ENCODE measurements around the gene CPHXL. TPM values are rescaled to one million over a fixed set of nuclear protein-coding genes. Genes with fewer than 3 reads are reported as not detected.

The CPHXL gene
- total RNA-seq, 1 donor from 2014 or later = not detected

- intact Hi-C loops (cut with micrococcal nuclease) = no loop called here
Measured at GRCh38 chr16:75742424-75743047, 16.2 kb upstream of the CPHXL start.

GRCh38 chr16:75733305-75734211, 7.3 kb upstream of the CPHXL start:
- Mint-ChIP-seq H3K9me3 (no peaks in the 10 kb centered on the region), H3K4me1 (no peaks in the 10 kb centered on the region), H3K4me3 (no peak overlapping the region), H3K27me3 (no peaks in the 10 kb centered on the region), H3K36me3 (ENCODE audit: low read depth) (no peaks in the 10 kb centered on the region), H3K27ac (no peak overlapping the region)
- DNase-seq = no peak
- intact Hi-C loops (cut with micrococcal nuclease) = no loop called here

More at GRCh38 chr16:75742424-75743047, 16.2 kb upstream of the CPHXL start:
- Mint-ChIP-seq H3K27me3 (peaks cover 3% of the 10 kb centered on the region), H3K36me3 (ENCODE audit: low read depth) (no peaks in the 10 kb centered on the region), H3K4me1 (no peaks in the 10 kb centered on the region), H3K27ac (no peak overlapping the region), H3K9me3 (peaks cover 18% of the 10 kb centered on the region), H3K4me3 (no peak overlapping the region)
- DNase-seq = no peak

GRCh38 chr16:75732871-75733270, 6.6 kb upstream of the CPHXL start:
- Mint-ChIP-seq H3K27ac (no peak overlapping the region), H3K9me3 (no peaks in the 10 kb centered on the region), H3K36me3 (ENCODE audit: low read depth) (no peaks in the 10 kb centered on the region), H3K4me3 (no peak overlapping the region), H3K4me1 (no peaks in the 10 kb centered on the region), H3K27me3 (no peaks in the 10 kb centered on the region)
- intact Hi-C loops (cut with micrococcal nuclease) = no loop called here
- DNase-seq = no peak

- H3K4me3 Mint-ChIP-seq = no peak overlapping the region
- H3K36me3 Mint-ChIP-seq (ENCODE audit: low read depth) = no peaks in the 10 kb centered on the region
- H3K27ac Mint-ChIP-seq = no peak overlapping the region
- no peak for DNase-seq
- intact Hi-C loops (cut with micrococcal nuclease) = no loop called here
- no peaks in the 10 kb centered on the region for H3K4me1 Mint-ChIP-seq
- H3K9me3 Mint-ChIP-seq = no peaks in the 10 kb centered on the region
- no peaks in the 10 kb centered on the region for H3K27me3 Mint-ChIP-seq
Measured at GRCh38 chr16:75727221-75727620, 931 bp upstream of the CPHXL start.

GRCh38 chr16:75718452-75718851, 7.8 kb downstream of the CPHXL start:
- Mint-ChIP-seq H3K27ac (no peak overlapping the region), H3K4me1 (no peaks in the 10 kb centered on the region), H3K4me3 (no peak overlapping the region), H3K36me3 (ENCODE audit: low read depth) (no peaks in the 10 kb centered on the region), H3K9me3 (peaks cover 6% of the 10 kb centered on the region), H3K27me3 (no peaks in the 10 kb centered on the region)
- intact Hi-C loops (cut with micrococcal nuclease) = no loop called here
- DNase-seq = no peak

GRCh38 chr16:75714661-75715060, 11.6 kb downstream of the CPHXL start:
- Mint-ChIP-seq H3K4me1 (no peaks in the 10 kb centered on the region), H3K4me3 (no peak overlapping the region), H3K36me3 (ENCODE audit: low read depth) (no peaks in the 10 kb centered on the region), H3K27me3 (no peaks in the 10 kb centered on the region), H3K9me3 (peaks cover 4% of the 10 kb centered on the region), H3K27ac (no peak overlapping the region)
- DNase-seq = no peak
- intact Hi-C loops (cut with micrococcal nuclease) = no loop called here

GRCh38 chr16:75710344-75710743, 15.9 kb downstream of the CPHXL start:
- H3K4me3 Mint-ChIP-seq = no peak overlapping the region
- no peak for DNase-seq
- H3K27ac Mint-ChIP-seq = no peak overlapping the region
- intact Hi-C loops (cut with micrococcal nuclease) = no loop called here
- H3K27me3 Mint-ChIP-seq = no peaks in the 10 kb centered on the region
- H3K36me3 Mint-ChIP-seq (ENCODE audit: low read depth) = no peaks in the 10 kb centered on the region
- peaks cover 4% of the 10 kb centered on the region for H3K9me3 Mint-ChIP-seq
- no peaks in the 10 kb centered on the region for H3K4me1 Mint-ChIP-seq

GRCh38 chr16:75703306-75703705, 23.0 kb downstream of the CPHXL start:
- Mint-ChIP-seq H3K27ac (no peak overlapping the region), H3K27me3 (no peaks in the 10 kb centered on the region), H3K36me3 (ENCODE audit: low read depth) (no peaks in the 10 kb centered on the region)

GRCh38 chr16:75702242-75702641, 24.0 kb downstream of the CPHXL start:
- H3K27ac Mint-ChIP-seq = no peak overlapping the region

More at GRCh38 chr16:75703306-75703705, 23.0 kb downstream of the CPHXL start:
- intact Hi-C loops (cut with micrococcal nuclease) = no loop called here
- Mint-ChIP-seq H3K4me3 (no peak overlapping the region), H3K9me3 (no peaks in the 10 kb centered on the region), H3K4me1 (no peaks in the 10 kb centered on the region)
- DNase-seq = no peak

GRCh38 chr16:75701361-75701760, 24.9 kb downstream of the CPHXL start, which contains the start of gene DUXB:
Gene DUXB, minus strand, starts transcription at chr16:75701461. Its CDS starts 43 bp downstream, at chr16:75701418.
- H3K27ac Mint-ChIP-seq = no peak within 1 kb of the TSS
- DNase-seq = no peak
- no peaks in the 10 kb centered on the region for H3K4me1 Mint-ChIP-seq
- no peaks in the 10 kb centered on the region for H3K9me3 Mint-ChIP-seq
- no peak within 1 kb of the TSS for H3K4me3 Mint-ChIP-seq
- intact Hi-C loops (cut with micrococcal nuclease) = no loop called here
- H3K36me3 Mint-ChIP-seq (ENCODE audit: low read depth) = no peaks in the 10 kb centered on the region
- no peaks in the 10 kb centered on the region for H3K27me3 Mint-ChIP-seq

More at GRCh38 chr16:75702242-75702641, 24.0 kb downstream of the CPHXL start:
- Mint-ChIP-seq H3K4me1 (no peaks in the 10 kb centered on the region), H3K27me3 (no peaks in the 10 kb centered on the region), H3K4me3 (no peak overlapping the region), H3K36me3 (ENCODE audit: low read depth) (no peaks in the 10 kb centered on the region), H3K9me3 (no peaks in the 10 kb centered on the region)
- no peak for DNase-seq
- intact Hi-C loops (cut with micrococcal nuclease) = no loop called here

GRCh38 chr16:75697571-75697970, 28.7 kb downstream of the CPHXL start:
- DNase-seq = no peak
- intact Hi-C loops (cut with micrococcal nuclease) = no loop called here
- Mint-ChIP-seq H3K27ac (no peak overlapping the region), H3K4me1 (no peaks in the 10 kb centered on the region), H3K36me3 (ENCODE audit: low read depth) (no peaks in the 10 kb centered on the region), H3K4me3 (no peak overlapping the region), H3K27me3 (no peaks in the 10 kb centered on the region), H3K9me3 (no peaks in the 10 kb centered on the region)

- Mint-ChIP-seq H3K27me3 (no peaks in the 10 kb centered on the region), H3K4me3 (no peak overlapping the region), H3K9me3 (no peaks in the 10 kb centered on the region), H3K4me1 (no peaks in the 10 kb centered on the region), H3K27ac (no peak overlapping the region), H3K36me3 (ENCODE audit: low read depth) (no peaks in the 10 kb centered on the region)
- intact Hi-C loops (cut with micrococcal nuclease) = no loop called here
- DNase-seq = no peak
Measured at GRCh38 chr16:75695708-75696107, 30.6 kb downstream of the CPHXL start.

GRCh38 chr16:75687361-75687760, 38.9 kb downstream of the CPHXL start:
- Mint-ChIP-seq H3K27me3 (no peaks in the 10 kb centered on the region), H3K36me3 (ENCODE audit: low read depth) (no peaks in the 10 kb centered on the region), H3K4me1 (no peaks in the 10 kb centered on the region), H3K9me3 (peaks cover 6% of the 10 kb centered on the region), H3K27ac (no peak overlapping the region), H3K4me3 (no peak overlapping the region)
- intact Hi-C loops (cut with micrococcal nuclease) = no loop called here
- no peak for DNase-seq

- H3K36me3 Mint-ChIP-seq (ENCODE audit: low read depth) = no peaks in the 10 kb centered on the region
- no peak overlapping the region for H3K27ac Mint-ChIP-seq
- no peak for DNase-seq
- intact Hi-C loops (cut with micrococcal nuclease) = no loop called here
- no peaks in the 10 kb centered on the region for H3K27me3 Mint-ChIP-seq
- no peak overlapping the region for H3K4me3 Mint-ChIP-seq
- peaks cover 6% of the 10 kb centered on the region for H3K9me3 Mint-ChIP-seq
- no peaks in the 10 kb centered on the region for H3K4me1 Mint-ChIP-seq
Measured at GRCh38 chr16:75682308-75682707, 44.0 kb downstream of the CPHXL start.

Data from activated CD4-positive, alpha-beta T cell treated with anti-CD3 and anti-CD28 coated beads, Interleukin-2, amount 10 ng/mL, durations not matched to agents 24 days and 14 days (primary cell).